GM23338 (cell line): ENCODE results near the gene CHST11. TPM values are rescaled to one million over a fixed set of nuclear protein-coding genes. Genes with fewer than 3 reads are reported as not detected.

Experiments
- CREB1 ChIP-seq: fragments of 250-450 bp; sonication (Bioruptor Pico); IDR thresholded peaks from 2 replicates; pipeline ENCODE4 v1.5.0; 2020; ENCODE audit warnings: low read depth, mild to moderate bottlenecking, moderate library complexity
- EZH2 ChIP-seq: fragments of 200-600 bp; sonication (generic); IDR thresholded peaks from one replicate; pipeline ENCODE4 v1.8.0; 2017; ENCODE audit warnings: antibody characterized with exemption, mild to moderate bottlenecking, low read depth; ENCODE audit not compliant: unreplicated experiment
- JUNB ChIP-seq: IDR thresholded peaks from one replicate; pipeline ENCODE4 v1.6.1; 2016; ENCODE audit warnings: antibody characterized with exemption; ENCODE audit not compliant: unreplicated experiment
- NANOG ChIP-seq: IDR thresholded peaks from 2 replicates; pipeline ENCODE4 v1.6.1; 2016; ENCODE audit warnings: antibody characterized with exemption, borderline replicate concordance
- POLR2AphosphoS5 ChIP-seq: IDR thresholded peaks from 2 replicates; pipeline ENCODE4 v1.6.1; 2016; ENCODE audit warnings: antibody characterized with exemption, low read depth
- REST ChIP-seq: IDR thresholded peaks from one replicate; pipeline ENCODE4 v1.6.1; 2018; ENCODE audit warnings: antibody characterized with exemption; ENCODE audit not compliant: unreplicated experiment
- ZNF331 ChIP-seq: fragments of 250-450 bp; sonication (Bioruptor Pico); IDR thresholded peaks from 2 replicates; pipeline ENCODE4 v1.5.0; 2020; ENCODE audit warnings: low read depth, mild to moderate bottlenecking, moderate library complexity
- ZNF462 ChIP-seq: fragments of 250-450 bp; sonication (Bioruptor Pico); IDR thresholded peaks from 2 replicates; pipeline ENCODE4 v1.5.0; 2020; ENCODE audit warnings: mild to moderate bottlenecking, moderate library complexity
- polyA plus RNA-seq: library from polyadenylated mRNA; unstranded; fragments of >200 nt; fragmentation: Nextera tagmentation; extraction: Ambion mirVana; gene quantifications from 2 replicates; pipeline ENCODE4 v1.2.1, GENCODE V29; 2016
- total RNA-seq: library from RNA; depleted of rRNA; stranded (reverse); fragments of >200 nt; shearing (Covaris generic); gene quantifications from 2 replicates; pipeline ENCODE4 v1.2.3, GENCODE V29; 2014

Gene CHST11
- total and polyA plus RNA-seq, 2 experiments from 2014 or later: 7.7 to 25.7 TPM

- TF ChIP-seq ZNF462 (no peak), POLR2AphosphoS5 (no peak), REST (no peak), CREB1 (CRISPR knock-in tag) (no peak), JUNB (no peak), NANOG (no peak), EZH2 (no peak), ZNF331 (CRISPR knock-in tag) (no peak)
Measured at GRCh38 chr12:104502217-104502616, 45.5 kb downstream of the CHST11 start (continued).
